OCI-LY1 (cell line): Measurements from ENCODE around the gene OXNAD1.

ENCODE experiments used
- EZH2 ChIP-seq: fragments of 200-600 bp; sonication (generic), shearing (Covaris generic); IDR thresholded peaks from 2 replicates; pipeline ENCODE4 v1.8.0; 2017; ENCODE audit warnings: borderline replicate concordance, mixed run types, mild to moderate bottlenecking, antibody characterized with exemption, low read length, moderate library complexity, mixed read lengths
- TF ChIP-seq, protein P1 (sequence below): fragments of 200-600 bp; sonication (generic), shearing (Covaris generic); IDR thresholded peaks from 2 replicates; pipeline ENCODE4 v1.5.1; 2017; ENCODE audit warnings: mild to moderate bottlenecking, antibody characterized with exemption, low read length, moderate library complexity, mixed read lengths

- TF ChIP-seq EZH2 = no peak
- TF ChIP-seq, protein P1, sequence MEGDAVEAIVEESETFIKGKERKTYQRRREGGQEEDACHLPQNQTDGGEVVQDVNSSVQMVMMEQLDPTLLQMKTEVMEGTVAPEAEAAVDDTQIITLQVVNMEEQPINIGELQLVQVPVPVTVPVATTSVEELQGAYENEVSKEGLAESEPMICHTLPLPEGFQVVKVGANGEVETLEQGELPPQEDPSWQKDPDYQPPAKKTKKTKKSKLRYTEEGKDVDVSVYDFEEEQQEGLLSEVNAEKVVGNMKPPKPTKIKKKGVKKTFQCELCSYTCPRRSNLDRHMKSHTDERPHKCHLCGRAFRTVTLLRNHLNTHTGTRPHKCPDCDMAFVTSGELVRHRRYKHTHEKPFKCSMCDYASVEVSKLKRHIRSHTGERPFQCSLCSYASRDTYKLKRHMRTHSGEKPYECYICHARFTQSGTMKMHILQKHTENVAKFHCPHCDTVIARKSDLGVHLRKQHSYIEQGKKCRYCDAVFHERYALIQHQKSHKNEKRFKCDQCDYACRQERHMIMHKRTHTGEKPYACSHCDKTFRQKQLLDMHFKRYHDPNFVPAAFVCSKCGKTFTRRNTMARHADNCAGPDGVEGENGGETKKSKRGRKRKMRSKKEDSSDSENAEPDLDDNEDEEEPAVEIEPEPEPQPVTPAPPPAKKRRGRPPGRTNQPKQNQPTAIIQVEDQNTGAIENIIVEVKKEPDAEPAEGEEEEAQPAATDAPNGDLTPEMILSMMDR = no peak
These were observed 5.0 kb upstream of the OXNAD1 start for GRCh38 chr3:16260046-16260445.
